Measurements from ENCODE around the gene FBXL17. TPM values are rescaled to one million over a fixed set of nuclear protein-coding genes. Genes with fewer than 3 reads are reported as not detected.

The FBXL17 gene
- total and polyA plus RNA-seq, 9 of the 15 experiments (the other 6 are each of a cell fraction or from before 2014, with no cell fraction given), result 0.32 to 5.4 (median 1.8) TPM

DNA sequence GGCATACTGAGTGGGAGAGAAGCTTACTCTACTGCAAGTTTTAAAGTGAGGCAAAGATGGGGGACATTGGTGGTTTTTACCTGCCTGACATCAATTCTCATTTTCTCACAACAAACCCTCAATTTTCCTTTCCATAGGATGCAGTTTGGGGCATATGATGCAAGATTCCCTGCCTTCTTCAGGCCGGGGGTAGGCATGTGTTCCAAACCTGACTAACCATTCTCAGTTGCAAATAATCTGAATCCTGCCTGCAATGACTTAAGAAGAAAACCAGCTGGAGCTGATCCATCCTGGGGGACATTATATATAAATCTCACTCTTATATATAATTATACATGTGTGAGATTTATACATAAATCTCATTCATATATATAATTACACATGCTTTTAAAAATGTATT, 487.5 kb downstream of the FBXL17 start (continued):
- TF ChIP-seq DMBX1 (CRISPR knock-in tag; IDR thresholded peaks at IDR 0.05; ENCODE audit: borderline replicate concordance), result no peak

DNA sequence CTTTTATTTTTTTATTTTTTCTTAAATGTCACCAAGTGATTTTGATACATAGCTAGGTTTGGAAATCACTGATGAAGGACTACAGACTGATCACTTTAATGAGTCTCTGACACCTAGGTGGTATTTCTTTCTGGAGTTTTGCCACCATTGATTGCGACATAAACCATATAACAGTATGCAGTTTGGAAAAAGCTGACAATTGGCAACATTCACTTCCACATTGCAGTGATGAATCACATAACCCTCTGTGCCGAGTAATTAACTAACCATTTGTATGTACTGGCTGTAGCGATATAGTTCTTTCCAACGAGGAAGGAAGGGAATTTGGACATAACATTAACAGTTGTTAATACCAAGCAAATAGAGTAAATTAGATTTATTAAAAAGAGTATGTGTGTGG, 488.3 kb downstream of the FBXL17 start:
- POLR2A ChIA-PET, result interaction anchor here (0.7 kb wide), 1 partner anchor 1461 kb away, joined by 3 read pairs; no protein-coding TSS in a partner anchor
- no peaks in the 10 kb centered on the region for H4K20me1 ChIP-seq (replicated peaks; ENCODE audit: control insufficient read depth, insufficient read depth, low read length)
- no peak overlapping the region for H3K9ac ChIP-seq (ENCODE audit: insufficient read depth in 1 of 2, low read depth in 2 of 2, low read length in 2 of 2)
- H3K9me3 ChIP-seq (replicated peaks; ENCODE audit: control insufficient read depth, insufficient read depth, low read depth, low read length), result no peaks in the 10 kb centered on the region
- no peak overlapping the region for H3K4me2 ChIP-seq (ENCODE audit: insufficient read depth, low read length)
- FAIRE-seq, result no peak
- CTCF ChIA-PET (ENCODE audit: low intra/inter-chr PET ratio), result no interaction called here
- no peak for DNase-seq (ENCODE audit: extremely low read depth in 1 of 4, low spot score in 3 of 4)
- ATAC-seq, result no peak
- H3K9me1 ChIP-seq (ENCODE audit: control insufficient read depth, insufficient read depth, low read length), result no peaks in the 10 kb centered on the region
- H3K4me1 ChIP-seq (replicated peaks in 1 of 2; ENCODE audit: control insufficient read depth in 2 of 2, insufficient read depth in 2 of 2, low read length in 2 of 2), result no peaks in the 10 kb centered on the region
- intact Hi-C loops (cut with micrococcal nuclease), result no loop called here
- H3K27me3 ChIP-seq (ENCODE audit: control insufficient read depth in 2 of 2, insufficient read depth in 2 of 2, low read length in 2 of 2), result no peaks in the 10 kb centered on the region
- no peak overlapping the region for H3K4me3 ChIP-seq
- H3K36me3 ChIP-seq (ENCODE audit: control insufficient read depth, insufficient read depth, low read length), result no peaks in the 10 kb centered on the region
- H3K27ac ChIP-seq (ENCODE audit: extremely low read depth, low read depth, low read length), result no peak overlapping the region
- BruUV-seq (replicated peaks), result no TSS peak
- WGBS (ENCODE audit: insufficient coverage, low coverage, missing lambda C conversion rate), result 3% methylated on average over 4 of the region's 4 CpGs
- H2AFZ ChIP-seq (ENCODE audit: low read depth, low read length), result no peak overlapping the region
- H3K79me2 ChIP-seq (ENCODE audit: control insufficient read depth, insufficient read depth, low read length), result no peaks in the 10 kb centered on the region
- in situ Hi-C loops (cut with MboI), result no loop called here
- TF ChIP-seq, protein P1, sequence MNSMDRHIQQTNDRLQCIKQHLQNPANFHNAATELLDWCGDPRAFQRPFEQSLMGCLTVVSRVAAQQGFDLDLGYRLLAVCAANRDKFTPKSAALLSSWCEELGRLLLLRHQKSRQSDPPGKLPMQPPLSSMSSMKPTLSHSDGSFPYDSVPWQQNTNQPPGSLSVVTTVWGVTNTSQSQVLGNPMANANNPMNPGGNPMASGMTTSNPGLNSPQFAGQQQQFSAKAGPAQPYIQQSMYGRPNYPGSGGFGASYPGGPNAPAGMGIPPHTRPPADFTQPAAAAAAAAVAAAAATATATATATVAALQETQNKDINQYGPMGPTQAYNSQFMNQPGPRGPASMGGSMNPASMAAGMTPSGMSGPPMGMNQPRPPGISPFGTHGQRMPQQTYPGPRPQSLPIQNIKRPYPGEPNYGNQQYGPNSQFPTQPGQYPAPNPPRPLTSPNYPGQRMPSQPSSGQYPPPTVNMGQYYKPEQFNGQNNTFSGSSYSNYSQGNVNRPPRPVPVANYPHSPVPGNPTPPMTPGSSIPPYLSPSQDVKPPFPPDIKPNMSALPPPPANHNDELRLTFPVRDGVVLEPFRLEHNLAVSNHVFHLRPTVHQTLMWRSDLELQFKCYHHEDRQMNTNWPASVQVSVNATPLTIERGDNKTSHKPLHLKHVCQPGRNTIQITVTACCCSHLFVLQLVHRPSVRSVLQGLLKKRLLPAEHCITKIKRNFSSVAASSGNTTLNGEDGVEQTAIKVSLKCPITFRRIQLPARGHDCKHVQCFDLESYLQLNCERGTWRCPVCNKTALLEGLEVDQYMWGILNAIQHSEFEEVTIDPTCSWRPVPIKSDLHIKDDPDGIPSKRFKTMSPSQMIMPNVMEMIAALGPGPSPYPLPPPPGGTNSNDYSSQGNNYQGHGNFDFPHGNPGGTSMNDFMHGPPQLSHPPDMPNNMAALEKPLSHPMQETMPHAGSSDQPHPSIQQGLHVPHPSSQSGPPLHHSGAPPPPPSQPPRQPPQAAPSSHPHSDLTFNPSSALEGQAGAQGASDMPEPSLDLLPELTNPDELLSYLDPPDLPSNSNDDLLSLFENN (IDR thresholded peaks at IDR 0.05; ENCODE audit: low read depth in 2 of 2, low read length in 2 of 2), result no peak
- TF ChIP-seq ADNP (tag; IDR thresholded peaks at IDR 0.05) (no peak), PHB2 (IDR thresholded peaks at IDR 0.05; ENCODE audit: low read depth) (no peak), E2F3 (CRISPR knock-in tag; IDR thresholded peaks at IDR 0.05) (no peak), KAT8 (IDR thresholded peaks at IDR 0.05; ENCODE audit: low read depth) (no peak), GTF2A2 (tag; IDR thresholded peaks at IDR 0.05) (no peak), ESRRB (CRISPR knock-in tag; IDR thresholded peaks at IDR 0.05; ENCODE audit: borderline replicate concordance) (no peak), MAFK (IDR thresholded peaks at IDR 0.05; ENCODE audit: low read length) (no peak), ZKSCAN8 (CRISPR knock-in tag; IDR thresholded peaks at IDR 0.05) (no peak), POLR2B (IDR thresholded peaks at IDR 0.05; ENCODE audit: low read depth, partially characterized antibody) (no peak), FOXM1 (IDR thresholded peaks at IDR 0.05; ENCODE audit: low read depth) (no peak), FOXM1 (CRISPR knock-in tag; IDR thresholded peaks at IDR 0.05; ENCODE audit: low read depth) (no peak), CEBPG (CRISPR knock-in tag; IDR thresholded peaks at IDR 0.05) (no peak), CEBPG (tag; conservative IDR thresholded peaks at IDR 0.05 in 1 of 2, IDR thresholded peaks at IDR 0.05 in 1 of 2) (peak in 1 of 2 experiments; percentile 40; a peak in 2 of 4 replicates), MYC (IDR thresholded peaks at IDR 0.05; ENCODE audit: low read depth, low read length) (no peak), MYC (CRISPR knock-in tag; IDR thresholded peaks at IDR 0.05; ENCODE audit: borderline replicate concordance, low read depth) (no peak)
- TF ChIP-seq, protein P2, sequence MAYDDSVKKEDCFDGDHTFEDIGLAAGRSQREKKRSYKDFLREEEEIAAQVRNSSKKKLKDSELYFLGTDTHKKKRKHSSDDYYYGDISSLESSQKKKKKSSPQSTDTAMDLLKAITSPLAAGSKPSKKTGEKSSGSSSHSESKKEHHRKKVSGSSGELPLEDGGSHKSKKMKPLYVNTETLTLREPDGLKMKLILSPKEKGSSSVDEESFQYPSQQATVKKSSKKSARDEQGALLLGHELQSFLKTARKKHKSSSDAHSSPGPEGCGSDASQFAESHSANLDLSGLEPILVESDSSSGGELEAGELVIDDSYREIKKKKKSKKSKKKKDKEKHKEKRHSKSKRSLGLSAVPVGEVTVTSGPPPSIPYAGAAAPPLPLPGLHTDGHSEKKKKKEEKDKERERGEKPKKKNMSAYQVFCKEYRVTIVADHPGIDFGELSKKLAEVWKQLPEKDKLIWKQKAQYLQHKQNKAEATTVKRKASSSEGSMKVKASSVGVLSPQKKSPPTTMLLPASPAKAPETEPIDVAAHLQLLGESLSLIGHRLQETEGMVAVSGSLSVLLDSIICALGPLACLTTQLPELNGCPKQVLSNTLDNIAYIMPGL (CRISPR knock-in tag; IDR thresholded peaks at IDR 0.05), result no peak

Measured in K562 (cell line).